ENCODE measurements around the gene KIAA0753. TPM values are rescaled to one million over a fixed set of nuclear protein-coding genes. Genes with fewer than 3 reads are reported as not detected.
A peak's percentile ranks its signal among the peaks of the same experiment; 100 is the strongest.

Gene KIAA0753
- total and polyA plus RNA-seq, 2 of the 13 experiments (the other 11 are each of a cell fraction or from before 2014, with no cell fraction given) = 5.2 to 9.1 TPM

- TF ChIP-seq TRAFD1 (CRISPR knock-in tag; IDR thresholded peaks at IDR 0.05; ENCODE audit: borderline replicate concordance) = no peak
- TF ChIP-seq KLF11 (CRISPR knock-in tag; IDR thresholded peaks at IDR 0.05) = peak; percentile 66; the same call in 1 of the 2 replicates
- TF ChIP-seq SPEN (CRISPR knock-in tag; IDR thresholded peaks at IDR 0.05; ENCODE audit: low read depth) = peak; percentile 70
- peak; percentile 73 for TF ChIP-seq ZNF331 (CRISPR knock-in tag; IDR thresholded peaks at IDR 0.05)
- TF ChIP-seq POLR2A (IDR thresholded peaks at IDR 0.05; ENCODE audit: insufficient read depth in 1 of 2, low read depth in 2 of 2, low read length in 2 of 2) = peak; percentile 94 to 98
- TF ChIP-seq ZBTB20 (CRISPR knock-in tag; IDR thresholded peaks at IDR 0.05; ENCODE audit: borderline replicate concordance, low read depth) = 0 out of 2 replicates have a peak, but pooled peaks have one; percentile 60
- TF ChIP-seq ZNF674 (CRISPR knock-in tag; IDR thresholded peaks at IDR 0.05; ENCODE audit: low read depth) = no peak
- no peak for TF ChIP-seq ZNF609 (CRISPR knock-in tag; IDR thresholded peaks at IDR 0.05; ENCODE audit: borderline replicate concordance)
- 0 out of 2 replicates have a peak, but pooled peaks have one; percentile 65 for TF ChIP-seq ZNF703 (CRISPR knock-in tag; IDR thresholded peaks at IDR 0.05; ENCODE audit: borderline replicate concordance)
- peak; percentile 66; the same call in 1 of the 2 replicates for TF ChIP-seq STAT6 (CRISPR knock-in tag; IDR thresholded peaks at IDR 0.05; ENCODE audit: borderline replicate concordance)
- peak in 1 of 2 experiments; percentile 40; a peak in 1 of 4 replicates for TF ChIP-seq EP300 (IDR thresholded peaks at IDR 0.05; ENCODE audit: low read depth in 2 of 2, low read length in 2 of 2)
- peak; percentile 33; the same call in 1 of the 2 replicates for TF ChIP-seq EP300 (CRISPR knock-in tag; IDR thresholded peaks at IDR 0.05; ENCODE audit: borderline replicate concordance)
- peak; percentile 84 for TF ChIP-seq DRAP1 (CRISPR knock-in tag; IDR thresholded peaks at IDR 0.05)
- no peak for TF ChIP-seq NONO (IDR thresholded peaks at IDR 0.05)
- TF ChIP-seq NONO (CRISPR knock-in tag; conservative IDR thresholded peaks at IDR 0.05) = peak; percentile 87
- TF ChIP-seq ZNF276 (CRISPR knock-in tag; IDR thresholded peaks at IDR 0.05; ENCODE audit: low read depth) = peak; percentile 99
- TF ChIP-seq ZNF251 (CRISPR knock-in tag; IDR thresholded peaks at IDR 0.05) = no peak
Measured at GRCh38 chr17:6640536-6641246, at the start of gene KIAA0753, which contains the start of gene TXNDC17 (continued).
